NCI-H2196 (cell line): ENCODE results near the gene NOC4L.

Experiments used
- DNase-seq: peaks from one replicate; lab custom pipeline; 2025; ENCODE audit not compliant: unreplicated experiment; lab: John Stamatoyannopoulos, UW

The NOC4L gene

GRCh38 chr12:132196038-132196872 lies 52.0 kb downstream of the NOC4L start:
- DNase-seq = no peak

DNA sequence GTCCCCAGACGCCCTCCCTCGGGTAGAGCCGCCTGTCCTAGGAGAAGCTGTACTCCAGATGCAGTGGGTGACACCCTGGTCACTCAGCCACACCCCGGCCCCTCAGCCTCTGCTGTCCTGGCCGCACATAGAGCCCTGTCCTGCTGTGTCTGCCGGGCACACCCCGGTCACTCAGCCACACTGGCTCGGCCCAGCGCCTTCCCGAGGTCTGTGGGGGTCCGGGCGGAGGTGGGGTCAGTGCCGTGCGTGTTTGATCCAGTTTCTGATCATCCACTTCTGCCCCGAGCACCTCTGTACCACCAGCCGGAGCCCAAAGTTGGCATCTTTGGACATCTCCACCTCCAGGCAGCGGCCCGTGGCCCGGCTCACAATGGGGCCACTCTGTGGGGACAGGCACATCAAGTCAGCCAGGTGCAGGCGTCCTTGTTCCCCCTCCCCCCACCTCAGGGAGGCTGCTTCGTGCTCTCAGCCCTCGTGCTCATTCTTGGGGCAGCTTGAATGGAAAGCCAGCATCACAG lies 52.7 kb downstream of the NOC4L start:
- DNase-seq = no peak

DNA sequence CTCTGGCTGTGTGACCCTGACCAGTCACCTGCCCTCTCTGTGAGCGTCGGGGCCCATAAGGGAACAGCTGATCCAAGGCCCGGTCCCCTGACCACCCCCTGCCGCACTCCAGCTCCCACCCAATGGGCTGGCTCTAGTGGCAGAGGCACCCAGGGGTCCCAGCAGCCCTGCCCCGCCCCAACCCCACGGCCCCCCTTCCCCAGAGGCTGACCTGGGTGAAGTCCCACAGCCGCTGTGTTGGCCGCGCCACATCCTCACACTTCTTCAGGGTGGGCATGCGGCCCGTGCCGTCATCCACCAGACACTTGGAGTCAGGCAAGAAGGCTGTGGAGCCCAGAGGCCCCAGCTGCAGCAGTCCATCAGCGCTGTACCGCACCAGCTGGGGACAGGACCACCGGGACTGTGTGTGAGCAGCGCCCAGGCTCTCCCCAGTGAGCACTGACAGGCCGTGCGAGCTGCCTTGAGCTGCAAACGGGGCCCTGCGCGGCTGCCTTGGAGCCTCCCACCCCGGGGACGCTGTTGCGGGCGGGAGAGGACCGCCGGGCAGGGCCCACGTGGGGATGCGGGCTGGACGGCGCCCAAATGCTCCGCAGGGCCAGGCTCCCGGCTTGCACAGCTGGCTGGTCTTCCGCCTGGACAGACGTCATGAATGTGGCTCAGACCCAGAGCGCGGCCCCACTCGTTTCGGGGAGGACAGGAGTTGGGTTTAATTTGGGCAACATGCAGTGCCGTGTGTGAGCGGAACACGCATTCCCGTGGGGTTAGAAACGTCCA lies 53.5 kb downstream of the NOC4L start:
- no peak for DNase-seq

GRCh38 chr12:132199101-132199500 lies 54.8 kb downstream of the NOC4L start:
- no peak for DNase-seq

DNA sequence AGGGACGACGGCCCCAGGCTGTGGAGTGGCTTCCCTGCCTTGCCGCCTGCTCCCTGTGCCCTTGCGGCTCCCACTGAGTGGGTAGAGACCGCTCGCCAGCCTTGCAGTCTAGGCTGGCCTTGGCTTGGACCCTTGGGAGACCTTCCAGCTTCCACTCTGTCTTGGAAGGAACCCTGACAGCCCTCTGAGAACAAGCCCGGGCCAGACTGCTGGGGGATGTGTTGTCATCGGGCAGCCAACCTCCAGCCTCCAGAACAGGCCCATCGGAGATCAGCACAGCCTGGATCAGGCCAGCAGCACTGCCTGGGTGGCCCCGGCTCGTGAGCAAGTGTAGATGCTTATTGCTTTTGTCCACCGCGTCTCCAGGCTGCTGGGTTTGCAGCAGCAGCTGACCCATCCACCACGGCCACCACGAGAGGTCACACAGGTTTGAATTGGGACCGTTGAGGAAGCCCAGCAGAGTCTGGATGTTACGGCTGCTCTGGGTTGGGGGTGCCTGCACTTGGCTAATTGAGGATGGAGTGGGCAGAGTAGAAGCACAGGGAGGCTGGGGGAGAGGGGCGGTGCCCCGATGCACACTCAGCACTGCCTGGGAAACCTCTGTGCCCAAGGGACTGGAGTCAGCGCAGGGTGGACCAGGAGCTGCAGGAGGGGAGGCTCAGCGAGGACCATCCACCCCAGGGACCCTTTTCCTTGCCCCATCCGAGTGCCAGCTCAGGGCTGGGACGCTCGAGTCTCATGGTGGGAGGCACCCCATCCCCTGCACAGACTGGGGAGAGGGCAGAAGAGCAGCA lies 55.5 kb downstream of the NOC4L start:
- DNase-seq = no peak

- no peak for DNase-seq
These were observed 56.5 kb downstream of the NOC4L start for GRCh38 chr12:132200800-132201199.

DNA sequence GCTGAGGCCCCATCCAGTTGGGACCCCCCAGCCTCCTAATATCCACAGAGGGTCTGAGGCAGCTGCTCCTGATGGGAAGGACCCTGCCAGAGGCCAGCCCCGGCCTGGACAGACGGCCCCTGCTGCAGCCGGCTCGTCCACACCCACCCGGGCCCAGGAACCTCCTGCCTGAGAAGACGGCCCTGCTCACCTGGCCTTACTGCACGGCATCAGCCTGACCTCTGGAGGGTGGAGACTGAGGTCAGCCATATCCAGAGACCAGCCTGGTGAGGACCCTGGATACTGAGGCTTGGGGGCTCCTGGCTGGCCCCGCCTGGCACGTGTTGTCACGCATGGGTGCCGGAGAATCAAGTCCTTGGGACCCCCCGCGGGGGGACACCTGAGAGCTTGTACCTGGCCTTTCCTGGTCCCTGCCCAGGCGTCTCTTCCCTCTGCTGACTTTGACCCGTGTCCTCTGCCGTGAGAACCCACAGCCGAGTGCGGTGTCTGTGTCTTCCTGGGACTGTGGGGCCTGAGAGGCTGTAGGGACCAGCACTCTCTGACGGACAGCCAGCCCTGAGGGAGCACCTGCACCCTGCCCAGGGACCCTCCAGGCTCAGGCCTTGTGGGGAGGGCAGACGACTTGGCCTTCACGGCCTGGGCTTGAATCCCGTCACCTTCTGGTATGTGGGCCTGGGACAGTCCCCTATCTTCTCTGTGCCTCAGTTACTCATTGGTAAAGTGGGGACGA lies 57.3 kb downstream of the NOC4L start:
- no peak for DNase-seq
